ENCODE results near the gene DDX59.

GRCh38 chr1:200668514-200669313, 993 bp downstream of the DDX59 start:
- no peak for TF ChIP-seq CTCF (IDR thresholded peaks at IDR 0.05; ENCODE audit: borderline replicate concordance, extremely low read depth, low read length, poor library complexity, severe bottlenecking)
- TF ChIP-seq EZH2 (IDR thresholded peaks at IDR 0.05; ENCODE audit: borderline replicate concordance, low read depth, low read length, severe bottlenecking), result no peak

All from DND-41 (cell line).